Caco-2 (cell line): Measurements from ENCODE around the gene SPOCK1. TPM values are rescaled to one million over a fixed set of nuclear protein-coding genes. Genes with fewer than 3 reads are reported as not detected.

Experiments used
- BruUV-seq: library from RNA; stranded (reverse); fragments of 400-500 nt; replicated peaks from 2 replicates; lab custom pipeline; 2021; lab: Mats Ljungman, UMichigan
- CTCF ChIA-PET: fragments of 300-600 bp; sonication (Branson Sonifier 250); formaldehyde crosslinking; loops from one replicate; lab custom pipeline; 2022; ENCODE audit warnings: antibody characterized with exemption; lab: Charles Lee
- POLR2A ChIA-PET: fragments of 300-600 bp; sonication (Branson Sonifier 250); formaldehyde crosslinking; loops from one replicate; lab custom pipeline; 2022; ENCODE audit warnings: antibody characterized with exemption; lab: Charles Lee
- DNase-seq, 2 experiments: peaks; one replicate each; pipeline versions ENCODE4 v3.0.0 to v3.0.0-alpha.2; 2020 to 2022
- H3K27me3 ChIP-seq: replicated peaks from 2 replicates; pipeline ENCODE4 v1.6.0; 2011; ENCODE audit warnings: low read length; ENCODE audit not compliant: control insufficient read depth, insufficient read depth
- H3K36me3 ChIP-seq: 2 replicates; pipeline ENCODE4 v1.5.1; 2011; ENCODE audit warnings: low read length; ENCODE audit not compliant: control insufficient read depth, insufficient read depth
- H3K4me1 ChIP-seq: fragments of 250-450 bp; sonication (Bioruptor Pico); 2 replicates; pipeline ENCODE4 v1.5.1; 2020; ENCODE audit warnings: mild to moderate bottlenecking
- H3K4me3 ChIP-seq: 2 replicates; pipeline ENCODE4 v1.5.1; 2011; ENCODE audit warnings: low read depth, mild to moderate bottlenecking, control low read depth, low read length
- H3K9me3 ChIP-seq: fragments of 250-450 bp; sonication (Bioruptor Pico); 2 replicates; pipeline ENCODE4 v1.5.1; 2020; ENCODE audit warnings: mild to moderate bottlenecking, moderate library complexity
- H3K27ac Mint-ChIP-seq: one replicate; pipeline ENCODE4 v1.8.0; 2022; ENCODE audit warnings: mixed read lengths; ENCODE audit not compliant: unreplicated experiment
- H3K27me3 Mint-ChIP-seq: one replicate; pipeline ENCODE4 v1.8.0; 2022; ENCODE audit warnings: mixed read lengths; ENCODE audit not compliant: insufficient read depth, unreplicated experiment
- H3K36me3 Mint-ChIP-seq: one replicate; pipeline ENCODE4 v1.8.0; 2022; ENCODE audit warnings: mild to moderate bottlenecking, mixed read lengths; ENCODE audit not compliant: insufficient read depth, unreplicated experiment
- H3K4me1 Mint-ChIP-seq: one replicate; pipeline ENCODE4 v1.8.0; 2022; ENCODE audit warnings: low read depth, mixed read lengths; ENCODE audit not compliant: unreplicated experiment
- H3K4me3 Mint-ChIP-seq: one replicate; pipeline ENCODE4 v1.8.0; 2022; ENCODE audit warnings: mild to moderate bottlenecking, moderate library complexity, mixed read lengths; ENCODE audit not compliant: unreplicated experiment
- H3K9me3 Mint-ChIP-seq: one replicate; pipeline ENCODE4 v1.8.0; 2022; ENCODE audit warnings: mixed read lengths; ENCODE audit not compliant: unreplicated experiment
- intact Hi-C: fragments of 100-400 bp; cut with micrococcal nuclease; formaldehyde crosslinking; loops from one replicate; pipeline ENCODE4 v1.10.0; 2022; ENCODE audit not compliant: unreplicated experiment
- total RNA-seq: library from RNA; stranded (reverse); gene quantifications from 2 replicates; pipeline ENCODE4 v1.2.3, GENCODE V29; 2022
- TF ChIP-seq, protein P1 (sequence below), 2 experiments: fragments of 200-600 bp in 1 of 2; IDR thresholded peaks; 1 replicate in 1 of 2; 2 replicates in 1 of 2; pipeline versions ENCODE4 v1.5.1 to v1.8.0; 2011 to 2022; ENCODE audit warnings: antibody characterized with exemption in 1 of 2, control low read depth in 1 of 2, inconsistent platforms in 1 of 2, low read depth in 1 of 2, low read length in 1 of 2, mild to moderate bottlenecking in 1 of 2, moderate library complexity in 1 of 2; ENCODE audit not compliant: insufficient read depth in 1 of 2, severe bottlenecking in 1 of 2, unreplicated experiment in 1 of 2

SPOCK1 gene
- total RNA-seq, 1 experiment from 2014 or later, result not detected

GRCh38 chr5:137437774-137438173, 61.4 kb downstream of the SPOCK1 start:
- no peak for DNase-seq
- Mint-ChIP-seq H3K4me1 (no peaks in the 10 kb centered on the region), H3K27ac (no peak overlapping the region), H3K36me3 (no peaks in the 10 kb centered on the region), H3K9me3 (no peaks in the 10 kb centered on the region), H3K4me3 (no peak overlapping the region), H3K27me3 (peaks cover 2% of the 10 kb centered on the region)
- POLR2A ChIA-PET, result no interaction called here
- no peaks in the 10 kb centered on the region for H3K27me3 ChIP-seq
- no TSS peak for BruUV-seq
- CTCF ChIA-PET, result no interaction called here
- intact Hi-C loops, result no loop called here
- TF ChIP-seq, protein P1, sequence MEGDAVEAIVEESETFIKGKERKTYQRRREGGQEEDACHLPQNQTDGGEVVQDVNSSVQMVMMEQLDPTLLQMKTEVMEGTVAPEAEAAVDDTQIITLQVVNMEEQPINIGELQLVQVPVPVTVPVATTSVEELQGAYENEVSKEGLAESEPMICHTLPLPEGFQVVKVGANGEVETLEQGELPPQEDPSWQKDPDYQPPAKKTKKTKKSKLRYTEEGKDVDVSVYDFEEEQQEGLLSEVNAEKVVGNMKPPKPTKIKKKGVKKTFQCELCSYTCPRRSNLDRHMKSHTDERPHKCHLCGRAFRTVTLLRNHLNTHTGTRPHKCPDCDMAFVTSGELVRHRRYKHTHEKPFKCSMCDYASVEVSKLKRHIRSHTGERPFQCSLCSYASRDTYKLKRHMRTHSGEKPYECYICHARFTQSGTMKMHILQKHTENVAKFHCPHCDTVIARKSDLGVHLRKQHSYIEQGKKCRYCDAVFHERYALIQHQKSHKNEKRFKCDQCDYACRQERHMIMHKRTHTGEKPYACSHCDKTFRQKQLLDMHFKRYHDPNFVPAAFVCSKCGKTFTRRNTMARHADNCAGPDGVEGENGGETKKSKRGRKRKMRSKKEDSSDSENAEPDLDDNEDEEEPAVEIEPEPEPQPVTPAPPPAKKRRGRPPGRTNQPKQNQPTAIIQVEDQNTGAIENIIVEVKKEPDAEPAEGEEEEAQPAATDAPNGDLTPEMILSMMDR (IDR thresholded peaks at IDR 0.05; ENCODE audit: insufficient read depth in 1 of 2, low read depth in 1 of 2, low read length in 1 of 2, severe bottlenecking in 1 of 2, unreplicated experiment in 1 of 2), result no peak
- no peaks in the 10 kb centered on the region for H3K9me3 ChIP-seq
- no peak overlapping the region for H3K4me3 ChIP-seq
- no peaks in the 10 kb centered on the region for H3K4me1 ChIP-seq
- H3K36me3 ChIP-seq, result no peaks in the 10 kb centered on the region

- H3K4me1 Mint-ChIP-seq, result no peaks in the 10 kb centered on the region
- no peaks in the 10 kb centered on the region for H3K36me3 Mint-ChIP-seq
- TF ChIP-seq, protein P1 (IDR thresholded peaks at IDR 0.05; ENCODE audit: insufficient read depth in 1 of 2, low read depth in 1 of 2, low read length in 1 of 2, severe bottlenecking in 1 of 2, unreplicated experiment in 1 of 2), result no peak
- H3K27ac Mint-ChIP-seq, result no peak overlapping the region
- H3K27me3 Mint-ChIP-seq, result peaks cover 13% of the 10 kb centered on the region
- no TSS peak for BruUV-seq
- intact Hi-C loops, result no loop called here
- Histone ChIP-seq H3K36me3 (no peaks in the 10 kb centered on the region), H3K4me3 (no peak overlapping the region), H3K27me3 (no peaks in the 10 kb centered on the region), H3K4me1 (no peaks in the 10 kb centered on the region), H3K9me3 (no peaks in the 10 kb centered on the region)
- ChIA-PET CTCF (no interaction called here), POLR2A (no interaction called here)
- H3K4me3 Mint-ChIP-seq, result no peak overlapping the region
- DNase-seq, result no peak
- H3K9me3 Mint-ChIP-seq, result no peaks in the 10 kb centered on the region
Observed at GRCh38 chr5:137433539-137433938, 65.6 kb downstream of the SPOCK1 start.

DNA sequence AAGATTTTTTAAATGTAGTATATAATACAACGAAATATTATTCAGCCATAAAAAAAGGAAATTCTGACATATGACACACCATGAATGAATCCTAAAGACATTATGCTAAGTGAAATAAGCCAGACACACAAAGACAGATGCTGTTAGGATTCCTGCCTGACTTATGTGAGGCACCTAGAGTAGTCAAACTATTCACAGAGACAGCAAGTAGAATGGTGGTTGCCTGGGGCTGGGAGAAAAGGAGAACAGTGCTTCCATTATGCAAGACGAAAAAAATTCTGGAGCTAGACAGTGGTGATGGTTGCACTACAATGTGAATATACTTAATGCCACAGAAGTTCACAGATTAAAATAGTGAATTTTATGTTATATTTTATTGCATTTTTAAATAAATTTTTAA, 66.8 kb downstream of the SPOCK1 start:
- Histone ChIP-seq H3K9me3 (no peaks in the 10 kb centered on the region), H3K36me3 (no peaks in the 10 kb centered on the region), H3K4me1 (no peaks in the 10 kb centered on the region), H3K27me3 (no peaks in the 10 kb centered on the region), H3K4me3 (no peak overlapping the region)
- H3K36me3 Mint-ChIP-seq, result no peaks in the 10 kb centered on the region
- intact Hi-C loops, result no loop called here
- H3K4me1 Mint-ChIP-seq, result no peaks in the 10 kb centered on the region
- H3K27ac Mint-ChIP-seq, result no peak overlapping the region
- TF ChIP-seq, protein P1 (IDR thresholded peaks at IDR 0.05; ENCODE audit: insufficient read depth in 1 of 2, low read depth in 1 of 2, low read length in 1 of 2, severe bottlenecking in 1 of 2, unreplicated experiment in 1 of 2), result no peak
- DNase-seq, result no peak
- no peak overlapping the region for H3K4me3 Mint-ChIP-seq
- H3K27me3 Mint-ChIP-seq, result peaks cover 13% of the 10 kb centered on the region
- H3K9me3 Mint-ChIP-seq, result no peaks in the 10 kb centered on the region
- ChIA-PET POLR2A (no interaction called here), CTCF (no interaction called here)
- no TSS peak for BruUV-seq
